ENCODE measurements around the gene ANKRD24. TPM values are rescaled to one million over a fixed set of nuclear protein-coding genes. Genes with fewer than 3 reads are reported as not detected.
A peak's percentile ranks its signal among the peaks of the same experiment; 100 is the strongest.
"Not testable (repeated sequence)": the region's sequence is repeated elsewhere in the genome, so short reads cannot be mapped to it uniquely, and the experiment has no call there.

ANKRD24 gene
- total RNA-seq, 1 donor from 2014 or later: 6.1 TPM

- Mint-ChIP-seq H3K9me3 (ENCODE audit: unreplicated experiment) (no peaks in the 10 kb centered on the region), H3K27me3 (ENCODE audit: unreplicated experiment) (no peaks in the 10 kb centered on the region), H3K4me1 (ENCODE audit: low read depth, unreplicated experiment) (no peaks in the 10 kb centered on the region), H3K36me3 (ENCODE audit: unreplicated experiment) (no peaks in the 10 kb centered on the region), H3K27ac (ENCODE audit: unreplicated experiment) (no peak overlapping the region), H3K4me3 (ENCODE audit: unreplicated experiment) (no peak overlapping the region)
- no peak for DNase-seq
- TF ChIP-seq, protein P1, sequence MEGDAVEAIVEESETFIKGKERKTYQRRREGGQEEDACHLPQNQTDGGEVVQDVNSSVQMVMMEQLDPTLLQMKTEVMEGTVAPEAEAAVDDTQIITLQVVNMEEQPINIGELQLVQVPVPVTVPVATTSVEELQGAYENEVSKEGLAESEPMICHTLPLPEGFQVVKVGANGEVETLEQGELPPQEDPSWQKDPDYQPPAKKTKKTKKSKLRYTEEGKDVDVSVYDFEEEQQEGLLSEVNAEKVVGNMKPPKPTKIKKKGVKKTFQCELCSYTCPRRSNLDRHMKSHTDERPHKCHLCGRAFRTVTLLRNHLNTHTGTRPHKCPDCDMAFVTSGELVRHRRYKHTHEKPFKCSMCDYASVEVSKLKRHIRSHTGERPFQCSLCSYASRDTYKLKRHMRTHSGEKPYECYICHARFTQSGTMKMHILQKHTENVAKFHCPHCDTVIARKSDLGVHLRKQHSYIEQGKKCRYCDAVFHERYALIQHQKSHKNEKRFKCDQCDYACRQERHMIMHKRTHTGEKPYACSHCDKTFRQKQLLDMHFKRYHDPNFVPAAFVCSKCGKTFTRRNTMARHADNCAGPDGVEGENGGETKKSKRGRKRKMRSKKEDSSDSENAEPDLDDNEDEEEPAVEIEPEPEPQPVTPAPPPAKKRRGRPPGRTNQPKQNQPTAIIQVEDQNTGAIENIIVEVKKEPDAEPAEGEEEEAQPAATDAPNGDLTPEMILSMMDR (IDR thresholded peaks at IDR 0.05; ENCODE audit: partially characterized antibody, unreplicated experiment): no peak
Measured at GRCh38 chr19:4238831-4239230, 56.3 kb downstream of the ANKRD24 start.

DNA sequence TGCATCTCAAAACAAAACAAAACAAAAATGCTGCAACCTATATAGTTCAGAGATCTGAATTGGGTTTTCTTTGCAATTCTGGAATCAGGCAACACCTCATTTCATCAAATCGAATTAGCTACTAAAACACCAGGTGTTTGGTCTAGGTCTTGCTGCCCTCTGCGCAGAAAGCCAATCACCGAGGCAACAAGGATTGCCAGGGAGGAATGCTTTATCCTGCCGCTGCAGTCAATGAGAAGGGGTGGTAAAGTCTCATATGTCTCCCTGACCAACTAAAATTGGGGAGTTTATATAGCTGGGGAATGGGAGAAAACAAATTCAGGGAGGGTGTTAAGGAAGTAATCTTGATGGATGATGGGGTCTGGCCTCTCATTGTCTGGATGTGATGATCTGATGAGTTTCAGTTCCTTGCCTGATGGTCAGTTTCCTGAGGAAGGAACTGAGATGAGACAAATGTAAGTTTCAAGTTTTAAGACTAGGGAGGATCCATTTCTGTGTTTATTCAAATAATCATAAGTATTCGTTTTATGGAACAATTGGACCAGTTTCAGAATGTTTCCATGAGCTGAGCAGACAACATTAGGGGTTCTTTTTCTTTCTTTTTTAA is 59.4 kb downstream of the ANKRD24 start:
- Mint-ChIP-seq H3K9me3 (ENCODE audit: unreplicated experiment) (peaks cover 4% of the 10 kb centered on the region), H3K27me3 (ENCODE audit: unreplicated experiment) (peaks cover 6% of the 10 kb centered on the region), H3K27ac (ENCODE audit: unreplicated experiment) (no peak overlapping the region), H3K4me1 (ENCODE audit: low read depth, unreplicated experiment) (peaks cover 3% of the 10 kb centered on the region), H3K4me3 (ENCODE audit: unreplicated experiment) (no peak overlapping the region), H3K36me3 (ENCODE audit: unreplicated experiment) (no peaks in the 10 kb centered on the region)
- no peak for DNase-seq
- TF ChIP-seq, protein P1 (IDR thresholded peaks at IDR 0.05; ENCODE audit: partially characterized antibody, unreplicated experiment): no peak

DNA sequence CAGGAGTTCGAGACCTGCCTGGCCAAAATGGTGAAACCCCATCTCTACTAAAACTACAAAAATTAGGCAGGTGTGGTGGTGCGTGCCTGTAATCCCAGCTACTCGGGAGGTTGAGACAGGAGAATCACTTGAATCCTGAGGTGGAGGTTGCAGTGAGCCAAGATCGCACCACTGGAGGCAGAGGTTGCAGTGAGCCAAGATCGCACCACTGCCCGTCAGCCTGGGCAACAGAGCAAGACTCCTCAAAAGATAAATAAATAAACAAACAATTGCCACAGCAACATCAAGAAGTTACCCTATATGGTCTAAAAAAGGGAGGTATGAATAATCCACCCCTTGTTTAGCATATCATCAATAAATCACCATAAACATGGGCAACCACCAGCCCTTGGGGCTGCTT is 63.4 kb downstream of the ANKRD24 start:
- H3K27ac Mint-ChIP-seq (ENCODE audit: unreplicated experiment); H3K36me3 Mint-ChIP-seq (ENCODE audit: unreplicated experiment); H3K4me3 Mint-ChIP-seq (ENCODE audit: unreplicated experiment); H3K4me1 Mint-ChIP-seq (ENCODE audit: low read depth, unreplicated experiment); DNase-seq; H3K27me3 Mint-ChIP-seq (ENCODE audit: unreplicated experiment): not testable (repeated sequence)
- peaks cover 14% of the 10 kb centered on the region for H3K9me3 Mint-ChIP-seq (ENCODE audit: unreplicated experiment)

- peak within 1 kb of the TSS; percentile 98 for H3K27ac Mint-ChIP-seq (ENCODE audit: unreplicated experiment)
- H3K4me1 Mint-ChIP-seq (ENCODE audit: low read depth, unreplicated experiment): peaks cover 3% of the 10 kb centered on the region
- peak within 1 kb of the TSS; percentile 97 for H3K4me3 Mint-ChIP-seq (ENCODE audit: unreplicated experiment)
- TF ChIP-seq, protein P1 (IDR thresholded peaks at IDR 0.05; ENCODE audit: partially characterized antibody, unreplicated experiment): no peak
- no peaks in the 10 kb centered on the region for H3K36me3 Mint-ChIP-seq (ENCODE audit: unreplicated experiment)
- peaks cover 14% of the 10 kb centered on the region for H3K9me3 Mint-ChIP-seq (ENCODE audit: unreplicated experiment)
- H3K27me3 Mint-ChIP-seq (ENCODE audit: unreplicated experiment): peaks cover 9% of the 10 kb centered on the region
- DNase-seq: peak; percentile 98
Measured at GRCh38 chr19:4246767-4247593, 64.5 kb downstream of the ANKRD24 start, which contains the start of gene YJU2. Gene YJU2 (plus strand): TSS chr19:4247080. CDS start chr19:4247147, 67 bp downstream.

GRCh38 chr19:4256563-4256962 is 74.1 kb downstream of the ANKRD24 start:
- Mint-ChIP-seq H3K27ac (ENCODE audit: unreplicated experiment) (no peak overlapping the region), H3K9me3 (ENCODE audit: unreplicated experiment) (peaks cover 4% of the 10 kb centered on the region), H3K36me3 (ENCODE audit: unreplicated experiment) (peaks cover 12% of the 10 kb centered on the region), H3K4me1 (ENCODE audit: low read depth, unreplicated experiment) (no peaks in the 10 kb centered on the region), H3K27me3 (ENCODE audit: unreplicated experiment) (no peaks in the 10 kb centered on the region), H3K4me3 (ENCODE audit: unreplicated experiment) (no peak overlapping the region)
- no peak for DNase-seq
- TF ChIP-seq, protein P1 (IDR thresholded peaks at IDR 0.05; ENCODE audit: partially characterized antibody, unreplicated experiment): no peak

All from glutamatergic neuron (in vitro differentiated cells).